Keratinocyte (primary cell): ENCODE measurements around the gene SNRNP25. TPM values are rescaled to one million over a fixed set of nuclear protein-coding genes. Genes with fewer than 3 reads are reported as not detected.

Source experiments
- DNase-seq: peaks from one replicate; pipeline ENCODE4 v3.0.0-alpha.2; 2011; ENCODE audit warnings: low read depth, missing footprints, low spot score
- FAIRE-seq: peaks from 2 replicates; lab custom pipeline; 2011; peaks lifted over from hg19 to GRCh38; lab: Jason Lieb, UNC
- H2AFZ ChIP-seq: 2 replicates; pipeline ENCODE4 v1.6.0; 2012; ENCODE audit warnings: low read length, control low read depth, inconsistent platforms; ENCODE audit not compliant: control insufficient read depth
- H3K27ac ChIP-seq: 2 replicates; pipeline ENCODE4 v1.5.1; 2011; ENCODE audit warnings: low read length; ENCODE audit not compliant: control insufficient read depth, insufficient read depth
- H3K27me3 ChIP-seq: 3 replicates; pipeline ENCODE4 v1.6.0; 2011; ENCODE audit warnings: low read length; ENCODE audit not compliant: control insufficient read depth, insufficient read depth; ENCODE audit errors: extremely low read depth
- H3K36me3 ChIP-seq, 2 experiments: 2 replicates in 1 of 2; 3 replicates in 1 of 2; pipeline ENCODE4 v1.5.1; 2011; ENCODE audit warnings: low read length in 2 of 2, mild to moderate bottlenecking in 1 of 2; ENCODE audit not compliant: control insufficient read depth in 2 of 2, insufficient read depth in 2 of 2; ENCODE audit errors: extremely low read depth in 1 of 2
- H3K4me1 ChIP-seq: 3 replicates; pipeline ENCODE4 v1.5.1; 2011; ENCODE audit warnings: low read length; ENCODE audit not compliant: control insufficient read depth, insufficient read depth; ENCODE audit errors: extremely low read depth
- H3K4me2 ChIP-seq: 3 replicates; pipeline ENCODE4 v1.6.0; 2011; ENCODE audit warnings: low read depth, low read length; ENCODE audit not compliant: control insufficient read depth, insufficient read depth; ENCODE audit errors: extremely low read depth
- H3K4me3 ChIP-seq, 3 experiments: fragments of 200-600 bp in 1 of 3; sonication (generic) in 1 of 3; 2 replicates in 2 of 3; 3 replicates in 1 of 3; pipeline ENCODE4 v1.5.1; 2011 to 2016; ENCODE audit warnings: low read length in 3 of 3, mild to moderate bottlenecking in 3 of 3, control low read depth in 2 of 3, inconsistent platforms in 1 of 3, low read depth in 1 of 3, mixed read lengths in 1 of 3, mixed run types in 1 of 3, moderate library complexity in 1 of 3; ENCODE audit not compliant: control insufficient read depth in 2 of 3, insufficient read depth in 2 of 3; ENCODE audit errors: extremely low read depth in 1 of 3
- H3K79me2 ChIP-seq: 2 replicates; pipeline ENCODE4 v1.6.0; 2012; ENCODE audit warnings: low read length; ENCODE audit not compliant: control insufficient read depth, insufficient read depth
- H3K9ac ChIP-seq: 3 replicates; pipeline ENCODE4 v1.6.0; 2011; ENCODE audit warnings: low read length; ENCODE audit not compliant: control insufficient read depth, insufficient read depth; ENCODE audit errors: extremely low read depth
- H3K9me1 ChIP-seq: 3 replicates; pipeline ENCODE4 v1.6.0; 2011; ENCODE audit warnings: low read length; ENCODE audit not compliant: control insufficient read depth, insufficient read depth; ENCODE audit errors: extremely low read depth
- H3K9me3 ChIP-seq: 2 replicates; pipeline ENCODE4 v1.5.1; 2012; ENCODE audit warnings: low read depth, low read length; ENCODE audit not compliant: control insufficient read depth
- H4K20me1 ChIP-seq: 3 replicates; pipeline ENCODE4 v1.6.0; 2011; ENCODE audit warnings: low read length; ENCODE audit not compliant: control insufficient read depth, insufficient read depth; ENCODE audit errors: extremely low read depth
- EZH2 ChIP-seq: IDR thresholded peaks from one replicate; pipeline ENCODE4 v1.6.1; 2012; ENCODE audit warnings: inconsistent platforms, mild to moderate bottlenecking, low read length, moderate library complexity
- dilution Hi-C: fragments of 300-500 bp; cut with MboI; formaldehyde crosslinking; loops from one replicate; pipeline ENCODE4 v1.7.0; 2020; ENCODE audit warnings: low sequenced_read_pairs; ENCODE audit not compliant: extremely low pct_ligation_motif_present
- polyA plus RNA-seq, 5 experiments: library from polyadenylated mRNA; depleted of rRNA in 3 of 5; stranded (reverse) in 3 of 5; stranded (forward) in 1 of 5; unstranded in 1 of 5; fragments of >200 nt; gene quantifications; 1 replicate in 1 of 5; 2 replicates in 3 of 5; 3 replicates in 1 of 5; pipeline versions ENCODE4 v1.2.1 to v1.2.3, GENCODE V29; 2011 to 2012; ENCODE audit warnings: missing spikeins in 2 of 5, low read depth in 1 of 5, low replicate concordance in 1 of 5
- TF ChIP-seq, protein P1 (sequence below), 3 experiments: IDR thresholded peaks in 1 of 3; conservative IDR thresholded peaks in 1 of 3; optimal IDR thresholded peaks in 1 of 3; 2 replicates in 2 of 3; 3 replicates in 1 of 3; pipeline versions ENCODE3 to v1.5.1; 2011; ENCODE audit warnings: low read length in 3 of 3, mild to moderate bottlenecking in 3 of 3, moderate library complexity in 2 of 3, control low read depth in 1 of 3, inconsistent platforms in 1 of 3; ENCODE audit not compliant: insufficient read depth in 2 of 3; ENCODE audit errors: extremely low read depth in 1 of 3

SNRNP25 gene
- polyA plus RNA-seq, 1 donor (not counting 4 experiments of a cell fraction or from before 2014, with no cell fraction given): 45.9 TPM

DNA sequence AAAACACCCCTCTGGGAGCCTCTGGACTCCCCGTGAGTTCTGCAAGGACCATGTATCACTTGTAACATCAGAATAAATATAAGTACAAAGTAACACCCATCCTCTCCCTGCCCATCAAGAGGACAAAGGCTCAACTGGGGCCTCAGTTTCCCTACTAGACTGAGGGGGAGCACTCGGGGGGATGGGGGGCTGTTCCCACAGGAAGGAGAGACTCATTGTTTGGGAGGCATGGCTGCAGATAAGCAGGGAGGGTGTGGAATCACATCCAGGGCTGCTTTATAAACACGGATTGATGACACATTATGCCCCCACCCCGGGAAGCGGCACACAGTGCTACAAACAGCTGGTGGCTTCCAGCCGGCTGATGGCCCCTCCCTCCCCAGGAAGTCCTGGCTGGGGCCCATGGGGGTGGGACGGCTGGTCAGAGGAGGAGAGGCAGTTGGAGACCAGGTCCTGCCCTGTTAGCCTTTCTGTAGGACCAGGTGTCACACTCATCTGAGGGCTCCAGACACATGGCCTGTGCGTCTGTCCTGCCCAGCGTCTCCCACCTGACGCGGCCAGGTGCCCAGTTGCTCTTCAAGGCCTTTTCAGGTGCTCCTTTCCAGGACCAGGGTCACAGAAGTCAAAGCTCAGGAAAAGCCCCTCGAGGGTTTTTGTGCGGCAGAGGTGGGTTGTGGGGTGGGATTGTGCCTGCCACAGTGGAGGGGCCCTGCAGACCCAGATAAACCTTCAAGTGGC, 23.1 kb downstream of the SNRNP25 start:
- FAIRE-seq: peak; percentile 52
- no peaks in the 10 kb centered on the region for H3K27me3 ChIP-seq
- peak overlapping the region; percentile 83 for H3K9ac ChIP-seq

DNA sequence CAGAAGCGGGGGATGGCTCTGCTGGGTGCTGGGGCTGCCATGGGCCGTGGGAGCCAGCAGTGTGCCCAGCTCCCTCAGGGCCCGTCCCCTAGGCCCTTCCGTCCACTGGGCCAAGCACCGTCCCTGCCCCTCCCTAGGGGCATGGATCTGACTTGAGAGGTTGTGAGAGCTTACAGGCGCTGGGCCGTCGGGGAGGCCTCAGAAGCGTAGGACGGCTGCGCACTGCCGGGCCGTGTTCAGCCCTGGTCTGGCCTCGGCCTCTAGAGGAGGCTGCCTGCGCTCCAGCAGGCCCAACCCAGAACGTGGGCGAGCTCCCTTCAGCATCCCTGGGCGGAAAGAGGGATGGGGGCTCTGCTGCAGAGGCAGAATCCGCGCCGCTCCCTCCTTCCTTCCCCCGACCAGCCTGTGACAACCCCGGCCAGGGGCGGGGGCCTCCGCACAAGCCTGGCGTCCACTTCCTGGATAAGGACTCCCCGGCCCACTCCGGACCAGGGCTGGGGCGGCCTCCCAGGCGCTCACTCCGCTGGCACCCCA, 23.7 kb downstream of the SNRNP25 start:
- Histone ChIP-seq H3K4me2 (peak overlapping the region; percentile 95), H3K4me3 (peak overlapping the region; percentile 76 to 82 (median 82)), H3K36me3 (peaks cover 0 to 12% of the 10 kb centered on the region in 2 experiments), H3K9me1 (peaks cover 2% of the 10 kb centered on the region), H3K27ac (peak overlapping the region; percentile 66), H3K4me1 (peaks cover 37% of the 10 kb centered on the region), H3K9me3 (no peaks in the 10 kb centered on the region), H2AFZ (no peak overlapping the region), H3K9ac (peak overlapping the region; percentile 83), H3K79me2 (peaks cover 3% of the 10 kb centered on the region), H4K20me1 (no peaks in the 10 kb centered on the region), H3K27me3 (no peaks in the 10 kb centered on the region)
- FAIRE-seq (no peak), DNase-seq (no peak)
- TF ChIP-seq, protein P1, sequence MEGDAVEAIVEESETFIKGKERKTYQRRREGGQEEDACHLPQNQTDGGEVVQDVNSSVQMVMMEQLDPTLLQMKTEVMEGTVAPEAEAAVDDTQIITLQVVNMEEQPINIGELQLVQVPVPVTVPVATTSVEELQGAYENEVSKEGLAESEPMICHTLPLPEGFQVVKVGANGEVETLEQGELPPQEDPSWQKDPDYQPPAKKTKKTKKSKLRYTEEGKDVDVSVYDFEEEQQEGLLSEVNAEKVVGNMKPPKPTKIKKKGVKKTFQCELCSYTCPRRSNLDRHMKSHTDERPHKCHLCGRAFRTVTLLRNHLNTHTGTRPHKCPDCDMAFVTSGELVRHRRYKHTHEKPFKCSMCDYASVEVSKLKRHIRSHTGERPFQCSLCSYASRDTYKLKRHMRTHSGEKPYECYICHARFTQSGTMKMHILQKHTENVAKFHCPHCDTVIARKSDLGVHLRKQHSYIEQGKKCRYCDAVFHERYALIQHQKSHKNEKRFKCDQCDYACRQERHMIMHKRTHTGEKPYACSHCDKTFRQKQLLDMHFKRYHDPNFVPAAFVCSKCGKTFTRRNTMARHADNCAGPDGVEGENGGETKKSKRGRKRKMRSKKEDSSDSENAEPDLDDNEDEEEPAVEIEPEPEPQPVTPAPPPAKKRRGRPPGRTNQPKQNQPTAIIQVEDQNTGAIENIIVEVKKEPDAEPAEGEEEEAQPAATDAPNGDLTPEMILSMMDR (optimal IDR thresholded peaks at IDR 0.05 in 1 of 3, IDR thresholded peaks at IDR 0.05 in 1 of 3, conservative IDR thresholded peaks at IDR 0.05 in 1 of 3; ENCODE audit: extremely low read depth in 1 of 3, insufficient read depth in 2 of 3, low read length in 3 of 3): no peak
- no peak for TF ChIP-seq EZH2
- dilution Hi-C loops: no loop called here

More for the DNA sequence above, 23.1 kb downstream of the SNRNP25 start:
- dilution Hi-C loops: no loop called here
- no peaks in the 10 kb centered on the region for H3K9me3 ChIP-seq
- TF ChIP-seq, protein P1 (optimal IDR thresholded peaks at IDR 0.05 in 1 of 3, IDR thresholded peaks at IDR 0.05 in 1 of 3, conservative IDR thresholded peaks at IDR 0.05 in 1 of 3; ENCODE audit: extremely low read depth in 1 of 3, insufficient read depth in 2 of 3, low read length in 3 of 3): no peak
- TF ChIP-seq EZH2: no peak
- H3K4me3 ChIP-seq: peak overlapping the region; percentile 76 to 82 (median 82)
- H3K36me3 ChIP-seq: peaks cover 0 to 12% of the 10 kb centered on the region in 2 experiments
- peaks cover 4% of the 10 kb centered on the region for H3K79me2 ChIP-seq
- peak; percentile 61 for DNase-seq
- H2AFZ ChIP-seq: no peak overlapping the region
- peaks cover 37% of the 10 kb centered on the region for H3K4me1 ChIP-seq
- peak overlapping the region; percentile 66 for H3K27ac ChIP-seq
- peaks cover 2% of the 10 kb centered on the region for H3K9me1 ChIP-seq
- no peaks in the 10 kb centered on the region for H4K20me1 ChIP-seq
- H3K4me2 ChIP-seq: peak overlapping the region; percentile 95
